SK-N-MC (cell line): ENCODE results near the gene ZNF521.

Experiments used
- EZH2 ChIP-seq: fragments of 200-600 bp; sonication (generic); IDR thresholded peaks from one replicate; pipeline ENCODE4 v1.6.1; 2017; ENCODE audit warnings: antibody characterized with exemption
- POLR2AphosphoS5 ChIP-seq: IDR thresholded peaks from 2 replicates; pipeline ENCODE4 v1.6.1; 2012; ENCODE audit warnings: mild to moderate bottlenecking, low read depth, low read length, borderline replicate concordance

DNA sequence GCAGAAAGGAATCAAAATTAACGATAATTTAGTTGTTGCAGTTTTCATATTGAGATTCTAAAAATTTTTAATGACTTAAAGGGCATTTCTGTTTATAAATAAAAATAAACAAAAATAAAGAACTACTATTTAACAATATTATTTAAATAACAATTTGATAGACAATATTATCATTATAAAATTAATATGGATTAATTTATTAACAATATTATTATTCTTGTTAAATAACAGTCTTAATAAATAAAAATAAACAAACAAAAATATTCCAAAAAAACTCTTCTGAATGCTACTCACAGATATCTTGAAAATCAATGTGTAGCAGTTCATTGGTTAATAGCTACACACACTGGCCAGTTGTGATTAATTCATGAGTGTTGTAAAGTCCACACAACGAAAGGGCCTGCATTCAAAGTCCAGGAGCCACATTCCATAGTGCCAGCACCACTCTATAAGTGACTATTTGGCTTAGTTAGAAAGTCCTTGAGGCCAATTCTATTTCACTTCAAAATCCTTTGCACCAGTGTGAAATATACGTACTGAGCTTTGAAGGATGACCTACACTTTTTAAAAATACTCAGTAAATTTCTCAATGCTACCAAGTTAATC is 117.1 kb downstream of the ZNF521 start:
- TF ChIP-seq EZH2 (no peak), POLR2AphosphoS5 (no peak)
